HG03521 (cell line): ENCODE data around the gene LAIR1.
"Not testable (repeated sequence)": the region's sequence is repeated elsewhere in the genome, so short reads cannot be mapped to it uniquely, and the experiment has no call there.

ENCODE experiments used
- ATAC-seq: cut with Tn5 transposase; IDR thresholded peaks from one replicate; pipeline ENCODE4 v1.9.1; 2021; ENCODE audit warnings: mild to moderate bottlenecking, moderate library complexity; ENCODE audit not compliant: unreplicated experiment

LAIR1 gene

DNA sequence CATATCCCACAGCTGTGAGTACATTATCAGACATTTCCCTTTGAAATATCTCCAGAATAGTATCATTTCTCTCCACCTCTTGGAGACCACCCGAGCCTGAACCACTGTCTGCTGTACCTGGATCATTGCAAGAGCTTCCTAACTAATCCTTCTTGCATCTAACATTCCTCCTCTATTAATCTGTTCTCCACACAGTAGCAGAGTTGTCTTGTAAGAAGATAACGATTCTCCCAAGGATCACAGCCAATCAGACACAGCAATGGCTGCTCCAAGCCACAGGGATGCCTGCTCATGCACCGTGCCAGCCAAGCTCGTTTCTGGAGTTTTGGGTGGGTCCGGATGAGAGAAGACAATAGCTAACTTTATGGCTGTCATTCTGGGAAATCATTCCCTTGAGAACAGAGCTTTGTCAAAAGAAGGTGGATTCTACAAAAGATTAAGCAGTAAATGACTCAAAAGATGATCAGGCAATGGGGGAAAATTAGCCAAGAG is 14.5 kb upstream of the LAIR1 start:
- no peak for ATAC-seq

GRCh38 chr19:54376610-54377285 is 12.0 kb upstream of the LAIR1 start:
- ATAC-seq: no peak

GRCh38 chr19:54375181-54375938 is 10.6 kb upstream of the LAIR1 start:
- not testable (repeated sequence) for ATAC-seq

GRCh38 chr19:54373781-54374631 is 9.3 kb upstream of the LAIR1 start:
- ATAC-seq: no peak

DNA sequence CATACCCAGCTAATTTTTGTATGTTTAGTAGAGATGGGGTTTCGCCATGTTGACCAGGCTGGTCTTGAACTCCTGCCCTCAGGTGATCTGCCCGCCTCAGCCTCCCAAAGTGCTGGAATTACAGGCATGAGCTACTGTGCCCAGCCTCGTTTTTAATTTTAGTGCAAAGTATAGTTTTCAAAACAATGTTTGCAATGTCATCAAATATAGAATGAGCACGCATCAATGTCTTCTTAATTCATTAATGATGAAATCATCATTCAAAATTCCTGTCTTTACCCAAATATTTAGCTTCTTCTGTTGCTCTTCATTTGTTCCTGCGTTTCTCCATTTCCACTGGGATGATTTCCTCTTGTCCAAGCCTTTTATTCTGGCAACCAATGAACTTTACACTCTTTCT is 6.7 kb upstream of the LAIR1 start:
- not testable (repeated sequence) for ATAC-seq

DNA sequence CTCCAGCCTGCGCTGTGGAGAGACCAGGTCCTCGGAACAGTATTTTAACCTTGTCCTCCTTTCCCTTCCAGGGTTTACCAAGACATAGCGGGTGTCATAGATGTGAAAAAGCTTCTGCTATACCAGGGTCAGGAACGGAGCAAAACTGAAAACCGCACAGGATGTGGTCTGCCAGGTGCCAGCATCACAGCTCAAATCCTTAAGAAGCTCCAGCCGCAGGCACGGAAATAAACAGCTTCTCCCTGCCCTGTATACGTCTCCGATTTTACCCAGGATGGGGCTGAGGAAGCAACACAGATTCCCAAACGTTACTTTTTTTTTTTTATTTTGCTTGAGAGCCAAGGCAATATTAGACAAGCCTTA is 5.7 kb upstream of the LAIR1 start:
- not testable (repeated sequence) for ATAC-seq

DNA sequence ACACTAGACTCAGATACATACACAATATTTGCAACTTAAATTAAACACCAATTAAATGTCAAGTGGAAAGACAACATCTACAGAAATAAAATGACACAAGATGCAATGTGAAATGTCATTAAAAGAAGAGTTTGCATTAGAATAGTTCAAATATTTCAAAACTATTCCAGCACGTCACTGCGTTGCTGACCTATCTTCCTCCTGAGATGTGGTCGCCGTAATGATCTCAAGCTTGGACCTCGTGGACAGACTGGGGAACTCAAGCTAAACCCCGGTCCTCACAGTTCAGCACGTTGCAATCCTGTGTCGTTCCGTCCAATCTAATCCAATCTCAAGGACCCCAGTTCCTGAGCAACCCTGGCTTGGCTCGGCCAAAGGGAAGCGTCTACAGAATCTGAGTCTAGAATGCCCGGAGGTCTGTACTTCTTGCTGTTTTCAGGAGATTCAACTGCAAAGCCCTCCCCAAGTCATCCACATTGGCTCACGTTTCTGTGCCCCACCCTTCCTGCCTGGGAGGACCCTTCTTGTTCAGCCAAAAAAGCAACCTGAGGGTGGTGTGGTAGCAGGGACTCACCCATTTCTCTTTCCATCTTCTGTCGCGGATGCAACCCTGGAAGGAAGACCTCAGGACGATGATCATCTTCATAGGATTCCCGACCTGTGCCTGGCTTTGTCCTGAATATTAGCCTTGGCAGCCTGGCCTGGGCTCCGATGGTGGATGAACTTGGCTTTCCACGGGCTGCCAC is 5.1 kb upstream of the LAIR1 start:
- ATAC-seq: not testable (repeated sequence)

DNA sequence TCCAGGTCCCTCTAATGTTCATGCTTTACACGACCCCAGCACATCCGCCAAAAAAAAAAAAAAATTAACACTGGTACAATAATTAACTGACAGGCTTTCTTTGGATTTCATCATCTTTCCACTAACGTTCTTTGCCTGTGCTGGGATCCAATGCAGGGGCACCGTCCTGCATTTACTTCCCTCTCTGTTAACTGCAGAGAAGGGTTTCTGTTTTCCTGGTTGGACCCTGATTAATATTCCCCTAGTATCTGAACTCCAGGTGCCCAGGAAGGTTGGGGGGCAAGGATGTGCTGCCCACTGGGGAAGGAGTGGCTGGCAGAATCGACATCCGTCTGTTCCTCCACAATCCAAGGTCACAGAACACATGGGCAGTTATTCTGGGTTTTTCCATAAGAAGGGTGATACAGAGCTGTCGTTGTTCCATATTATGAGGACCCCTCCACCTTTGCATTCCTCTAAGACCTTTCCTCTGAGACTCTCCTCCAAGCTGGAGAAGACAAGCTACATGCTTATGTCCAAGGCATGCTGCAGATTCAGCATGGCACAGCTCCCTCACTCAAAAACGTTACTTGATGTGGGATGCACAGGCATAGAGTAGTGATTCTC is 4.5 kb upstream of the LAIR1 start:
- no peak for ATAC-seq

- ATAC-seq: no peak
Observed at GRCh38 chr19:54366811-54367210, 2.1 kb upstream of the LAIR1 start.

- ATAC-seq: not testable (repeated sequence)
Observed at GRCh38 chr19:54365798-54366197, 1.1 kb upstream of the LAIR1 start.

DNA sequence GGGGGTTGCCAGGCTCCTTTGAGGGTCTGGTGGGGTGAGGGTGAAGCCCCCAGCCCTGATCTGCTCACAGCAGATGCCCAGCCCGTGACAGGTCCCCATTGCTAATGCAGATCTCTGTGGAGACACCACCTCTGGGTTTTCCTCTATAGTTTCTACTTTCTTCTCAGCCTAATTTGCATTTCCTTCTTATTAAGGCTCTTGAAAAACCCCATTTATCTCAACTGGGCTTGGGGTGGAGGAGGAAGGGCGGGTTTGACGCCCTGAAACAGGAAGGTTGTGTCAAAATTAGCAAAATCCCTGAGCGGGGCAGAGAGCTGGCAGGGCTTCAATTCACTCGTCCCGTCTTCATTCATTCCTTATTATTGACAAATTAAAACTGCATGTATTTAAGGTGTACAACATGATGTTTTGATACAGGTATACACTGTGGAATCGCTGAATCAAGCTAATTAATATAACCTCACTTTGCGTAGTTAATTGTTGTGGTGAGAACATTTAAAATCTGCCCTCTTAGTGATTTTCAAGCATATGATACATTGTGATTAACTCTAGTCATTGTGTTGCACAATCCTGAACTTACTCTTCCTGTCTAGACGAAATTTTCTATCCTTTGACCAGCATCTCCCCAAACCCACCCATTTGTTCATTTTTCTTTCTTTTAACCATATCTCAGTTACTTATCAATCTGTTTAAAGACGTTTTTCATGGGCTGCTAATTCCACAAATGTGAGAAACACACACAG is 2.9 kb downstream of the LAIR1 start:
- ATAC-seq: not testable (repeated sequence)

GRCh38 chr19:54359149-54359820 is 5.4 kb downstream of the LAIR1 start:
- not testable (repeated sequence) for ATAC-seq

GRCh38 chr19:54357381-54357780 is 7.3 kb downstream of the LAIR1 start:
- no peak for ATAC-seq

DNA sequence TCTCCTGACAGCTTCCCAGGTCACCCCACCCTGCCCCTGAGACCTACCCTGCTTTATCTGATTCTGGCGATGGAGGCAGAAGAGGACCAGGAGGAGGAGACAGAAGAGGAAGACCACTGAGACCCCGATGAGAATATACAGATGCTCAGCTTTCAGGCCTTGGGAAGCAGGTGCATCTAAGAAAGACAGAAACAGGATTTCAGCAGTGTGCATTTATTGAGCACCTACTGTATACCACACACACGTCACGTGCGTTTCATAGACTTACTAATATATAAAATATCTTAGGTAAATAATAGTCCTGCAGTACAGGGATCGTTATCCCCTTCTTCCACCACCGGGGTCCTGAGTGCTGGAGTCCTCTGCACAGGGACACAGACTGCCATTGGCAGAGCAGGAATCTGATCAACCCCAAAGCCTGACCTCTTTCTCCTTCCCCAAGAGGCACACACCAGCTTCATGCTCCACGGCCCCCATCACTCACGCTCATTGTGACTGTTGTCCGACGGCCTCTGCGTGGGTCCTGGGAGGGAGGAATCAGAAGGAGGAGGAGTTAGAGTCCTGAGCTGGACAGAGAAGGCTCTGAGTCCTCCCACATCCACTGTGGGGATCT is 8.2 kb downstream of the LAIR1 start:
- no peak for ATAC-seq

DNA sequence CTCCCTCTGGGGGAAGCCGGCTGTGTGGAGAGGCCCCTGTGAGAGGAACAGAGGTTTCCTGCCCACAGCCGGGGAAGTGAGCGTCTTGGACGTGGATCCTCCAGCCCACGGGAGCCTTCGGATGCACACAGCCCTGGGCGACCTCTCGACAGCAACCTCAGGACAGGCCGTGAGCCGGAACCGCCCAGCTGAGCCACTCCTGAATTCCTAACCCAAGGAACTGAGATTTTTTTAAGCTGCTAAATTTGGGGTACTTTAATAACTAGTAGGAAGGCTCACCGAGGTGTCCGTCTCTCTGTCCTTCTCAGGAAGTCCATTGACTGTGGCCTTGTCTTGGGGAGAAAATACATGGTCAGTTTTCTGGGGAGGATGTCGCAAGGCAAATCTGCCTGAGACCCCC is 9.1 kb downstream of the LAIR1 start:
- ATAC-seq: no peak

- ATAC-seq: no peak
Observed at GRCh38 chr19:54354761-54355160, 10.0 kb downstream of the LAIR1 start.

DNA sequence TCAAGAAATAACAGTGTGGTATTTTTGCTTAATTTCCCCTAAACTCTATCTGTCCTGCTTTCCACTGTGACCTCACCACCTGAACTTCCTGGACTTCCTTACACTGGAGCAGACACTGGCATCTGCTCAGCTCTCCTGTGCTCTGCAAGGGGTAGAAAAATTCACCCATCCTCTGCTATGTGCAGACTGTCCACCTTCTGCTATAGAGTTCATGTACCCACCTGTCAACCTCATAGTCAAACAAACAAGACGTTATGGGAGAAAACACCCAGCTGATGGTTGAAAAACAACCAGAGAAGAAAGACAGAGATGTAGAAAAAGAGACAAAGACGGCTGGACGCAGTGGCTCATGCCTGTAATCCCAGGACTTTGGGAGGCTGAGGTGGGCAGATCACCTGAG is 12.2 kb downstream of the LAIR1 start:
- ATAC-seq: no peak

GRCh38 chr19:54352041-54352440 is 12.7 kb downstream of the LAIR1 start:
- ATAC-seq: no peak

DNA sequence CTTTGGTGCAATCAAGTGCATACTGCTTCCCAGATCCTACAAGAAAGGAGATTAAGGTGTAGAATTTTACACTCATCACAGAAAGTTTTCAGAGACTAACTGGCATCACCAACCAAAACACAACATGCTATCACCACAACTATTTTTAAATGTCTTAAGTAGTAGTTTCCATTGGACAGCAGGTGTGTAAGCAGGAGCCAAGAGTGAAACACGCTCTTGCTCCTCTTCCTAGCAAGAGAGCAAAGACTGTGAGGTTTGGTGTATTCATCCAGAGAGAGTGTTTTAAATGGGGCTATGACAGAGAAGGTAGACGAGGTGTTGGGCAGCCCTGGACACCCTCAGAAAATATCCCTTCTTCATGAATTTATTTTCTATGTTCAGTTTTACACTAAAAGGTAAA is 13.3 kb downstream of the LAIR1 start:
- no peak for ATAC-seq
